SK-N-SH (cell line): ENCODE data around the gene GPR107. TPM values are rescaled to one million over a fixed set of nuclear protein-coding genes. Genes with fewer than 3 reads are reported as not detected.

Experiments
- CTCF ChIA-PET: fragments of 300-600, 350-600 bp; formaldehyde crosslinking; extraction: SDS; loops from one replicate; lab custom pipeline; 2021; lab: Yijun Ruan, JAX
- POLR2A ChIA-PET: fragments of 350-600 bp; sonication (Branson Sonifier 250); formaldehyde crosslinking; extraction: SDS; loops from one replicate; lab custom pipeline; 2020; ENCODE audit warnings: antibody characterized with exemption, inconsistent platforms; lab: Yijun Ruan, JAX
- DNase-seq: peaks from one replicate; pipeline ENCODE4 v3.0.0; 2012
- H2AFZ ChIP-seq: fragments of 200-600 bp; sonication (generic); 2 replicates; pipeline ENCODE4 v1.8.1; 2016; ENCODE audit warnings: antibody characterized with exemption, mild to moderate bottlenecking, low read depth
- H3F3A ChIP-seq: fragments of 200-600 bp; sonication (generic); replicated peaks from 2 replicates; pipeline ENCODE3; 2016; ENCODE audit warnings: antibody characterized with exemption, mild to moderate bottlenecking; ENCODE audit not compliant: insufficient read depth
- H3K27ac ChIP-seq, 2 experiments: fragments of 200-500 bp in 1 of 2; fragments of 200-600 bp in 1 of 2; sonication (Bioruptor generic) in 1 of 2; sonication (generic), shearing (Covaris generic) in 1 of 2; 2 replicates each; pipeline versions ENCODE4 v1.5.1 to v1.6.1; 2014 to 2016; ENCODE audit warnings: low read depth in 2 of 2, inconsistent platforms in 1 of 2, low read length in 1 of 2, mild to moderate bottlenecking in 1 of 2, mixed read lengths in 1 of 2
- H3K27me3 ChIP-seq: fragments of 200-600 bp; sonication (generic), shearing (Covaris generic); 2 replicates; pipeline ENCODE4 v1.6.1; 2016; ENCODE audit warnings: mixed run types; ENCODE audit not compliant: insufficient read depth
- H3K36me3 ChIP-seq, 2 experiments: fragments of 200-500 bp in 1 of 2; fragments of 200-600 bp in 1 of 2; sonication (Bioruptor generic) in 1 of 2; sonication (generic) in 1 of 2; replicated peaks in 1 of 2; 2 replicates each; pipeline versions ENCODE3 to v1.5.1; 2014 to 2016; ENCODE audit warnings: low read length in 1 of 2, mild to moderate bottlenecking in 1 of 2; ENCODE audit not compliant: insufficient read depth in 2 of 2, control insufficient read depth in 1 of 2
- H3K4me1 ChIP-seq, 2 experiments: fragments of 200-500 bp in 1 of 2; fragments of 200-600 bp in 1 of 2; sonication (Bioruptor generic) in 1 of 2; sonication (generic), shearing (Covaris generic) in 1 of 2; 2 replicates each; pipeline versions ENCODE4 v1.5.1 to v1.6.1; 2014 to 2016; ENCODE audit warnings: low read depth in 1 of 2, low read length in 1 of 2, mixed run types in 1 of 2; ENCODE audit not compliant: insufficient read depth in 2 of 2, control insufficient read depth in 1 of 2
- H3K4me2 ChIP-seq: fragments of 200-600 bp; sonication (generic), shearing (Covaris generic); 2 replicates; pipeline ENCODE4 v1.6.1; 2017; ENCODE audit warnings: mixed run types
- H3K4me3 ChIP-seq, 2 experiments: fragments of 200-500 bp in 1 of 2; fragments of 200-600 bp in 1 of 2; sonication (Bioruptor generic) in 1 of 2; sonication (generic), shearing (Covaris generic) in 1 of 2; 2 replicates each; pipeline versions ENCODE4 v1.5.1 to v1.8.1; 2014 to 2016; ENCODE audit warnings: low read depth in 2 of 2, inconsistent platforms in 1 of 2, low read length in 1 of 2, mild to moderate bottlenecking in 1 of 2, mixed read lengths in 1 of 2, moderate library complexity in 1 of 2
- H3K79me2 ChIP-seq: fragments of 200-600 bp; sonication (generic); 2 replicates; pipeline ENCODE4 v1.8.1; 2017; ENCODE audit warnings: mild to moderate bottlenecking; ENCODE audit not compliant: insufficient read depth
- H3K9ac ChIP-seq: fragments of 200-600 bp; sonication (generic); 2 replicates; pipeline ENCODE4 v1.6.1; 2017; ENCODE audit warnings: mixed run types
- H3K9me2 ChIP-seq: fragments of 200-600 bp; sonication (generic); 2 replicates; pipeline ENCODE4 v1.6.1; 2017; ENCODE audit warnings: mixed run types
- H3K9me3 ChIP-seq: fragments of 200-600 bp; sonication (generic); 2 replicates; pipeline ENCODE4 v1.6.1; 2017; ENCODE audit warnings: mixed run types, mild to moderate bottlenecking, moderate library complexity
- H4K20me1 ChIP-seq: fragments of 200-600 bp; sonication (generic); 2 replicates; pipeline ENCODE4 v1.6.1; 2017; ENCODE audit warnings: mild to moderate bottlenecking, mixed run types; ENCODE audit not compliant: insufficient read depth
- CHD2 ChIP-seq: fragments of 150-350 bp; IDR thresholded peaks from 2 replicates; pipeline ENCODE4 v1.6.1; 2018; ENCODE audit warnings: low read length; ENCODE audit not compliant: partially characterized antibody
- CTCF ChIP-seq: fragments of 200-600 bp; sonication (generic); IDR thresholded peaks from 2 replicates; pipeline ENCODE4 v1.6.1; 2017; ENCODE audit warnings: antibody characterized with exemption, mild to moderate bottlenecking, moderate library complexity
- GABPA ChIP-seq: IDR thresholded peaks from 2 replicates; pipeline ENCODE4 v1.4.0; 2012; ENCODE audit warnings: low read depth, mild to moderate bottlenecking
- RCOR1 ChIP-seq: fragments of 150-350 bp; IDR thresholded peaks from 2 replicates; pipeline ENCODE4 v1.6.1; 2017; ENCODE audit warnings: antibody characterized with exemption, low read length
- REST ChIP-seq: IDR thresholded peaks from 2 replicates; pipeline ENCODE4 v1.6.1; 2012; ENCODE audit warnings: mild to moderate bottlenecking, low read depth, low read length, moderate library complexity
- TCF12 ChIP-seq: IDR thresholded peaks from 2 replicates; pipeline ENCODE4 v1.4.0; 2012
- YY1 ChIP-seq: IDR thresholded peaks from 2 replicates; pipeline ENCODE4 v1.4.0; 2012; ENCODE audit warnings: low read depth, mild to moderate bottlenecking
- WGBS: methylation state at CpG from one replicate; pipeline ENCODE4 v1.1.6; 2017; ENCODE audit warnings: low lambda C conversion rate; 5-methylcytosine and 5-hydroxymethylcytosine counted together
- polyA plus RNA-seq, 3 experiments: library from polyadenylated mRNA; depleted of rRNA; stranded (reverse); fragments of >200 nt; gene quantifications; 2 replicates each; pipeline ENCODE4 v1.2.3, GENCODE V29; 2012
- TF ChIP-seq, protein P1 (sequence below): fragments of 150-350 bp; IDR thresholded peaks from 2 replicates; pipeline ENCODE4 v1.6.1; 2017; ENCODE audit warnings: antibody characterized with exemption, low read length, low read depth, borderline replicate concordance
- TF ChIP-seq, protein P2 (sequence below): IDR thresholded peaks from 2 replicates; pipeline ENCODE4 v1.4.0; 2012; ENCODE audit warnings: low read depth, borderline replicate concordance

Gene GPR107
- polyA plus RNA-seq, 1 of the 3 experiments (the other 2 are of a cell fraction), result 23.0 TPM

- peaks cover 0 to 5% of the 10 kb centered on the region in 2 experiments for H3K36me3 ChIP-seq
- peaks cover 96% of the 10 kb centered on the region for H3K79me2 ChIP-seq
- TF ChIP-seq, protein P1, sequence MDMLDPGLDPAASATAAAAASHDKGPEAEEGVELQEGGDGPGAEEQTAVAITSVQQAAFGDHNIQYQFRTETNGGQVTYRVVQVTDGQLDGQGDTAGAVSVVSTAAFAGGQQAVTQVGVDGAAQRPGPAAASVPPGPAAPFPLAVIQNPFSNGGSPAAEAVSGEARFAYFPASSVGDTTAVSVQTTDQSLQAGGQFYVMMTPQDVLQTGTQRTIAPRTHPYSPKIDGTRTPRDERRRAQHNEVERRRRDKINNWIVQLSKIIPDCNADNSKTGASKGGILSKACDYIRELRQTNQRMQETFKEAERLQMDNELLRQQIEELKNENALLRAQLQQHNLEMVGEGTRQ, result no peak
- TF ChIP-seq TCF12, result no peak
- no peak for TF ChIP-seq YY1
- no peak for TF ChIP-seq CHD2
- no peak for TF ChIP-seq RCOR1
- TF ChIP-seq GABPA, result no peak
- TF ChIP-seq CTCF, result no peak
- no peak for TF ChIP-seq REST
- TF ChIP-seq, protein P2, sequence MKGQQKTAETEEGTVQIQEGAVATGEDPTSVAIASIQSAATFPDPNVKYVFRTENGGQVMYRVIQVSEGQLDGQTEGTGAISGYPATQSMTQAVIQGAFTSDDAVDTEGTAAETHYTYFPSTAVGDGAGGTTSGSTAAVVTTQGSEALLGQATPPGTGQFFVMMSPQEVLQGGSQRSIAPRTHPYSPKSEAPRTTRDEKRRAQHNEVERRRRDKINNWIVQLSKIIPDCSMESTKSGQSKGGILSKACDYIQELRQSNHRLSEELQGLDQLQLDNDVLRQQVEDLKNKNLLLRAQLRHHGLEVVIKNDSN, result no peak
- WGBS, result 94% methylated on average over 23 of the region's 33 CpGs
- no peak overlapping the region for H3K27ac ChIP-seq
- H3K4me3 ChIP-seq, result no peak overlapping the region
- H3K9ac ChIP-seq, result no peak overlapping the region
- H3K4me2 ChIP-seq, result no peak overlapping the region; the same call in 1 of the 2 replicates
- H2AFZ ChIP-seq, result no peak overlapping the region
- H3K27me3 ChIP-seq, result no peaks in the 10 kb centered on the region
- H3K9me2 ChIP-seq, result no peaks in the 10 kb centered on the region
- peaks cover 38% of the 10 kb centered on the region for H3F3A ChIP-seq
- POLR2A ChIA-PET, result no interaction called here
- CTCF ChIA-PET, result no interaction called here
- no peak for DNase-seq
- peaks cover 77% of the 10 kb centered on the region for H4K20me1 ChIP-seq
- H3K4me1 ChIP-seq, result peaks cover 32 to 34% of the 10 kb centered on the region in 2 experiments; a peak in 3 of 4 replicates
- no peaks in the 10 kb centered on the region for H3K9me3 ChIP-seq
These were observed 128.1 kb downstream of the GPR107 start for GRCh38 chr9:130181678-130182380.
